GM19455 (cell line): ENCODE measurements around the gene SH3BP4.

Source experiments
- ATAC-seq: cut with Tn5 transposase; IDR thresholded peaks from one replicate; pipeline ENCODE4 v1.9.1; 2021; ENCODE audit not compliant: unreplicated experiment

The SH3BP4 gene

DNA sequence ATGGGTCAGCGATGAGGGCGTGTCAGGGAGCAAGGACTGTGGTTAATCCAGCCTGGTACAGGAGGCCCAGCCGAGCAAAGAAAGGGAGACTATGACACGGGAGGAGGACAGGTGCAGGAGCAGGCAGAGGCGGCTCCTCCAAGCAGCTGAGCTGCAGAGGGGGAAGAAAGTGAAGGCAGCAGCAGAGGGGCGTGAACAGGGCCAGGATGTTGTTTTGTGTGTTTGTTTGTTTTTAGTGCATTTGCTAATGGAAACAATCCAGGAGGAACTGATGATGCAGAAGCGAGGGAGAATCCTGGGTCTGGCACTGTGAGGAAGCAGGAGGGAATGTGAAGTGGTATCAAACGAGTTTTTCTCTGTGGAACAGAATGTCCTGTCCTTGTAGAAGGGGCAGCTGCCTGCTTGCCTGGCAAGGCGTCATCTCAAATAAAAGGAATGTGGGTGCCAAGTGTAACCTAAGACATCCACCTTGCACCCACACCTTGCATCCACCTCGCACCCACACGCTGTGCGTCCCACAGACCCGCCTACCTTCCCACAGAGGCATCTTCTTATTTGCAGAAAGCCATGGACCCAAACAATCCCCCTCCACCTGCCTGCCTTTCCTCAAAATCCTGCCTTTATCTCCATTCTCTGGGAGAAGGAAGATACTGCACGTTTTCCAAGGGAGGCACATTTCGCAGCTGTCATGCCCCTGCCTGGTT, 134.8 kb downstream of the SH3BP4 start:
- no peak for ATAC-seq

DNA sequence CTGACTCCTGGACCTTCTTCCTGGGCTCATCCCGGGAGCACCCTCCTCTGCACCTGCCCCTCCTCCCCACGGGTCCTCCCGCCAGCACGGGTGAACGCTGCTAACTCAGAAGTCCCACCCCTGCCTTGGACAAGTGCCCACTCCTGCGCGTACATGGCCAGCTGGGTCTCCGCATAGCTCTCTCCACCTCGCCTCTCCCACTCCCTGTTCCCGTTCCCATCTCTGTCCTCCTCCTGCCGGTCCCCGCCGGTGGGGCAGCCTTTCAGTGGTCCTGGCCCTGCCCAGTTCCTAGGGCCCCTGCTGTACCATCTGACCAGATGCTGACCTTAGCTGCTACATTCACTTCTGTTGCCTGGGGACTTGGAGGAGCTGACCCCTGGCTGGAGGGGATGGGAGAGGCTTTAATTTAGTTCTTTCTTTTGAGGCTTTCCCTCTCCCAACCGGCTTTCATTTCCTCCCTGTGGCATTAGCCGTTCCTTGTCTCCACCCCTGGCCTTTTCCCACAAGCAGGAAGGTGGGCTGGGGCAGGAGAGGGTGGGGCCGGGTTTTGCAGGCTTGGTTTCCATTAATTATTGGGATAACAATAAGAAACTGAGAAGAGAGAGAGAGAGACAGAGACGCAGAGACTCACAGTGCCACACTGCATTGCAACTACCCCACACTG, 136.1 kb downstream of the SH3BP4 start:
- no peak for ATAC-seq

DNA sequence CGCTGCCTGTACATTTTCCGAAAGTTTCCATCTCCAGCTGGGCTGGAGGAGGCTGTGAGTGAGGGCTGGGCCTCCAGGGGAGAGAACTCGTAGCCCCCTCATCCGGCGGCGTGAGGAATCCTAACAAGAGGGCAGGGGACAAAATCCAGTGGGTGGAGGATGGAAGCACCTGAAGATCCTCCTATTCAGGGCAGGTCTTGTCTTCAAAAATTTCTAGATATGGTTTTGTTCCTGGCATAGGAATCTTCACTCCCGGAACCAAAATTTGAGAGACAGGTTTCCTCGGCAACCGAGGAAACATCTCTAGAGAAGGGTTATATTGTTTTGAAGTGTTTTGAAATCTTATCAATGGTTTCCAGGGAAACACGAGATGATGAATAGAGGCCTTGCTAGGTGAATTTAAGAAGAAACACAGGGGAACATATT, 136.7 kb downstream of the SH3BP4 start:
- ATAC-seq, result no peak

DNA sequence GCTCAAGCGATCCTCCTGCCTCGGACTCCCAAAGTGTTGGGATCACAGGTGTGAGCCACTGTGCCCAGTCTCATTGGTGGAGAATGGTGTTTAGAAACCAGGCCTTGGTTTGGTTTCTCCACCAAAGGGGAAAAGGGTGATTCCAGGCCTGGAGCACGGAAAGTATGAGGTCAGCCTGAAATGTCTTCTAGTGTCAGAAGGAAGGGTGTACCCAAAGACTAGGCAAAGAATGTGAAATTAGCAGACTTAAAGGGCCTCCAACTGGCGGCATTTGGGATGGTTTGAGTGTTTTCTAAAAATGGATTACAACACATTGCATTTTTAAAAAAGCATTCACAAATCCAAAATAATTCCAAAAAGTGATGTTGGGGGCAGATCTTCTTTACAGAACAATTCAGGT, 139.6 kb downstream of the SH3BP4 start:
- no peak for ATAC-seq

DNA sequence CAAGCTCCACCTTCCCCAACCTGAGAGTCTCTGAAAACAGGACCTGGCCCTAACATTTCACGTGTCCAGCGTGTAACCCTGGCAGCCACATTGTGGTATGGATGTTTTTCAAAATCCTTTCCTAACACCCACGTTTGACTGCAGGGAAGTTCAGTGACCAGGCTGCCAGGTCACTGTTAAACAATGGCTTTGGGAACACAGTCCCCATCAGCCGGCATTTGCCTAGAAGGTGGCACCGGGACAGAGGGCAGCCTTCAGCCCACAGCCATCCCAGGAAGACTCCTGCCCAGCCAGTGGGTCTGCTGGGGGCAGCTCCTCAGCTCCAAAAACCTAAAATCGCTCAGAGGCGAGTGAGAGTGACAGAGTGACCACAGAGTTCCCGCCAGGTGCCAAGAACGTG, 140.2 kb downstream of the SH3BP4 start:
- ATAC-seq, result no peak

DNA sequence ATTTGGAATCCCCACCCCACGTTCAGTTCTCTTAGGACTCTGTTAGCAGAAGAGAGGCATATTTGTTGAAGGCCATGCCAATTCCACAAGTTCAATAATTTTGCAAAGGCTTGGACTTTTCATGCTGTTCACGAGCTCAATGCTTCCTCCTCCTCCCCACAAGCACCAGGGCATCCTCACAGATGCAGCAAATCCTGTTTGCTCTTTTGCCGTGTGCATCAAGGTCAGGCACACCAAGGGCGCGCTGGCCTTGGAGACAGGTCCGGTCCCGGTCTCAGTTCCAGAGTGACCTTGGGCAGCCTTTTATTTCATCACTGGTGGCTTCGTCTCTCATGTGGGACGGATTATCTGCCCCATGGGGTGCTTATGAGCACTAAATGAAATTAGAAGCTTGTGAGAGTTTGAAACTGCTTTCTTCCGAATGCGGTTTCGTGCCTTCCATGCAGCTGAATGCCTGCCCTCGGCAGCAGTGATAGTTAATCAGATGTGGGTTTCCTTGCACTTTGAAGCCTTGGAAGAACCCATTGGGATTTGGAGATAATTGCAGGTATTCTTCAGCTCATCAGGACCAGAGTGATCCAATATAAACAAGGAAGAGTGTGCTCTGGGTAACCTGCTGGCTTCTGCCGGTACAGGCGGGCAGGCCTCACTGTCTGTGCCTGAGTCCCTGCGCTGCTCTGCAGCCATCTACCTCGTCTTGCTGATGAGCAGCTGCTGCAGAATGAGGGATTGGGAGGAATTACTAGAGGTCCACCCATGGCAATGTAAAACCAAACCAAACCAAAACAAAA, 140.8 kb downstream of the SH3BP4 start:
- no peak for ATAC-seq

DNA sequence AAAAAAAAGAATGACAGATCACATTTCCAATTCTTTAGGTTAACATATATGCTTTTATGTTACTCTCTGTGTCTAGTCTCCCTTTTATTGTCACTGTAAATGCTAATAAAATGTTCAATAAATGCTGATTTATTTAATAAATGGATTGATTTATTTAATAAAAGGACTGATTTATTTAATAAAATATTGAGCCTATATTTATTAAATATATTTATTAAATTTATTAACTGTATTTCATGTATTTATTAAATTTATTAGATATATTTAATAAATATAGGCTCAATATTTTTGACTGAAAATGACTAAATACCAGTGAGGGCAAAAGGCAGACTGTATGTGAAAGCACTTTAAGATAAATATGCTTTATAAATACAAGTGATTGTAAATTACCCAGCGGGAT, 142.6 kb downstream of the SH3BP4 start:
- no peak for ATAC-seq

DNA sequence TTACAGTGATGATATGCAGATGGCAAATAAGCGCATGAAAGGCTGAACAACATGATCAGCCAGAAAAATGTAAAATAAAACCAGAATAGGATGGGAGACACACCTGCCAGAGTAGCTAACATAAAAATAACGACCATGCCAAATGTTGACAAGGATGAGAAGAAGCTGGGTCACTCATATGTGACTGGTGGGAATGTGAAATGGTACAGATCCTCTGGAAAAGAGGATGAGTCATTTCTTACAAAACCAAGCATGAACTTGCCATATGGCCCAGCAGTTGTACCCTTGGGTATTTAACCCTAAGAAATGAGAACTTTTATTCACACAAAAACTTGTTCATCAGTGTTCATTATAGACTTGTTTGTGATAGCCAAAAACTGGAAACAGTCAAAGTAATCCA, 143.8 kb downstream of the SH3BP4 start:
- ATAC-seq, result no peak

DNA sequence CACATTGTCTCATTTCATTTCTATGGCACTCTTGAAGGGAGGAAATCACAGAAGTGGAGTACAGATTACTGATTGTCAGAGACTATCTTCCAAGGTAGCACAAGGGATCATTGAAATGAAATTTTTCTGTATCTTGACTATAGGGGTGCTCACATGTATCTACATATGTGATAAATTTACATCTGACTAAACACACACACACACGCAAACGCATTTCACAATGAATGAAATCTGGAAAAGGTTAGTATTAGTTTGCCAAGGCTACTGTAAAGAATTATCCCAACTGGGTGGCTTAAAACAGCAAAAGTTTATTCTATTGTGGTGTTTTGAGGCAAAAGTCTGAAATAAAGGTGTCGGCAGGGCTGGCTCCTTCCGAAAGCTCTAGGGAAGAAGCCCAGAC, 144.6 kb downstream of the SH3BP4 start:
- no peak for ATAC-seq

DNA sequence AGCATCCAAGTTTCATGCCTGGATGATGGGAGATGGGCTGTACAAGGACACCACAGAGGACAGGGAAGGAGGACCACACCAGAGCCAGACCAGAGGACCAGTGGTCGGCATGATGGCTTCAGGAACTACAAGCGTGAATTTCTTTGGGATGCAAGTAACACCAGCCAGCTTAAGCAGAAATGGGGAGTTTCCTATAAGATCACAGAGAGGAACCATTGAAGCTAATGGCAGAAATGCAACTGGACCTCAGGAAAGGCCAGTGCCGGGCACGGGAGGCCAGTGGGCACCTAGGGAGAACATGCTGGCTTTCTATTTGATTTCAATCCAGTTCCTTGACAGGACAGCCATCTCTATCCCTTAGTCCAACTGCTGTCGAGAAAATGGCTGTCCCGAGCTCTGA, 145.4 kb downstream of the SH3BP4 start:
- ATAC-seq, result no peak

DNA sequence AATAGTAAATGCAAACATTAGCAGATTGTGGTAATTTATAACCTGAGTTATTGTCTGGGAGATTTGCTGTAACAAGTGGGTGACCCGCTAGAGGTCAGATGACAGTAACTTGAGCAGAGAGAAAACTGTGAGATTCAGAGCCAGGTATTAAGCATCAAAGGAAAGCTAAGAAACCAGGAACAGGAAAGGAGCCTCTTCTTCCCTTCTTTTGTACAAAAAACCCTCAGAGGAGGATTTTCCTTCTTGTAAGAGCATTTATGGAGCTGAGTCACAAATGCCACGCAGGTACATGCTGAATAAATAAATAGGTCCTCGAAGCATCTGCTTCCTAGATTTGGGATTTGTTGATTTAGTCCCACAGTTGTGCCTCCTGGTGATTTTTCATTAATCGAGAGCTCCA, 146.5 kb downstream of the SH3BP4 start:
- no peak for ATAC-seq

DNA sequence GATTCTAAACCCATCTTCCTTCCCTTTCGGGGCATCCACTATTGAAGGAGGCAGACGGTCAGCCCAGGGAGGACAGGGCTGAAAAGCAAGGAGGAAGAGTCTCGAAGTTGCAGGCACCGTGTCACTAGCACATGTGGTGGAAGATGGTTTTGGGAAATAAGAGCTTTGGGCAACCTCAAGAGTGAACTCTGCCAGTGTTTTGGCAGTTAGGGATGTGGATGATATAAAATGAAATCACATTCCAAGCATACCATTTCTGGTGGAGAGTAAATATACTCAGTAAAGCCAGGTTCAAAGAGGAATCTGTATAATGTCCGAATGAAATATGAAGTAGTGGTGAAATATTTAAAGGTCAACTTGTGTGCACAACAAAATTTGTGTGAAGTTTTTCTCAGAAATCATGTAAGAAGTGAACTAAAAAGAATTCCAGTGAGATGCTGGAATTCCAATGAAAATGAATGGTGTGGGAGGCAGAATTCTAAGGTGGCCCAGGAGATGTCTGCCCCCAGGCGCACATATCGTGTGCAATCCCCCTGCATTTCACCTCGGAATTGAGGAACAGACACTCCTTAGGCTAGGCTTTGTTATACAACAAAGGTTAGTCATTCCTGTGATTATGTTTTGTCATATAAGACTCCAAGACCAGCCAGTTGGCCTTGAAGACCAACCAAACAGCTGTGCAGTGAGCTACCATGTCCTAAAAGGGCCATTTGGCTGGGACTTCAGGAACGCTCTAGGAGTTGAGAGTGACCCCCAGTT, 147.1 kb downstream of the SH3BP4 start:
- ATAC-seq, result no peak

DNA sequence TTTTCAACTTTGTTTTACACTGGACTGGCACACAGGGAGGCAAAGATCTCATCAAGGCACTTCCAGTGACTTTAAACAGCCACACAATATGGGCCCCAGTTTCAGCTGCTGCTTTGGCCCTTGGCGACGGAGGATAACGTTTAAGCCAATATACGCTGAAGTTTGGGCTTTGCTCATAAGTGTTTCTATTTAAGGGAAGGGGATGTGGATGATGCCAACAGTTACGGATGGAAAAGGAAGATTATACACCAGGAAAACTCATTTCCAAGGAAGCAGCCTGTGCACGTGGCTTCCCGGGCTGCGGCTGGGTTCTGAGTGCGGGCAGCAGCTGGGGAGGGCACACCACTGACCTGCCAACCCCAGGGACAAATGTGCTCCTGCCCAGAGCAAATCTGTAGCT, 151.1 kb downstream of the SH3BP4 start:
- no peak for ATAC-seq
